ENCODE results near the gene CHCHD6. TPM values are rescaled to one million over a fixed set of nuclear protein-coding genes. Genes with fewer than 3 reads are reported as not detected.

CHCHD6 gene
- total and polyA plus RNA-seq, 2 donors (not counting 3 experiments of a cell fraction or from before 2014, with no cell fraction given): 8.4 to 10.1 TPM

DNA sequence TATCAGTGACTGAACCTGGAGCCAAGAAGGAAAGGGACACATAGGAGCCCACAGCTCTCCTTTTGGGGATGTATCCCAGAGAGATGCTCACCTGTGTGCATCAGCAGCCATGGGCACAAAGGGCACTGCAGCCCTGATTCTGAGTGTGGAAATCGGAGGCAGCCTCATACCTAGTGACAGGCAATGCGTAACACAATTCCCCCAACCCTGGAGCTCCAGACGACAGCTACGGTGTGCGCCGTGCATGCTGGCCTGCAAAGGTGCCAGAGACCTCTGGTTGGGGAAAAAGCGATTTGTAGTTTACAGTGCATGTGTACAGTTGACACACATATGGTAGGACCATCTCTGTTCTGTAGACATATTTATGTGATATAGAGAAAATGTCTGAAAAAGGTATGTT is 219.9 kb downstream of the CHCHD6 start:
- POLR2A ChIA-PET: interaction anchor here (0.9 kb wide), 1 partner anchor 13 kb away, joined by 3 read pairs; no protein-coding TSS in a partner anchor

More for the DNA sequence above, 219.9 kb downstream of the CHCHD6 start:
- Histone ChIP-seq H3K27ac (ENCODE audit: insufficient read depth, low read depth, low read length) (no peak overlapping the region), H3K9ac (replicated peaks; ENCODE audit: extremely low read depth, insufficient read depth, low read length) (no peak overlapping the region), H3K9me3 (replicated peaks; ENCODE audit: control insufficient read depth, insufficient read depth, low read length) (no peaks in the 10 kb centered on the region), H3K9me1 (replicated peaks; ENCODE audit: control insufficient read depth, extremely low read depth, insufficient read depth, low read length) (no peaks in the 10 kb centered on the region), H3K4me3 (replicated peaks in 1 of 3; ENCODE audit: insufficient read depth in 1 of 3, low read depth in 1 of 3, low read length in 3 of 3) (no peak overlapping the region), H4K20me1 (replicated peaks; ENCODE audit: control insufficient read depth, extremely low read depth, insufficient read depth, low read length) (peaks cover 3% of the 10 kb centered on the region), H3K4me2 (ENCODE audit: insufficient read depth, low read length) (no peak overlapping the region), H3K36me3 (ENCODE audit: control insufficient read depth in 2 of 2, extremely low read depth in 1 of 2, insufficient read depth in 2 of 2, low read length in 2 of 2) (no peaks in the 10 kb centered on the region), H3K4me1 (ENCODE audit: control insufficient read depth, extremely low read depth, insufficient read depth, low read length) (peaks cover 51% of the 10 kb centered on the region), H3K27me3 (ENCODE audit: control insufficient read depth in 2 of 2, insufficient read depth in 2 of 2, low read length in 2 of 2) (peaks cover 14 to 28% of the 10 kb centered on the region in 2 experiments), H3K79me2 (ENCODE audit: control insufficient read depth, insufficient read depth, low read length) (no peaks in the 10 kb centered on the region), H2AFZ (ENCODE audit: low read depth, low read length) (no peak overlapping the region)
- DNase-seq (ENCODE audit: low read depth, low spot score): no peak
- BruUV-seq (replicated peaks): no TSS peak
- CTCF ChIA-PET: no interaction called here
- TF ChIP-seq POLR2AphosphoS5 (IDR thresholded peaks at IDR 0.05; ENCODE audit: insufficient read depth, low read depth, low read length) (no peak), GATA2 (IDR thresholded peaks at IDR 0.05; ENCODE audit: insufficient read depth, insufficient read length, low read depth, low read length) (no peak), FOS (IDR thresholded peaks at IDR 0.05; ENCODE audit: borderline replicate concordance, insufficient read depth, low read length) (no peak), JUN (IDR thresholded peaks at IDR 0.05; ENCODE audit: borderline replicate concordance, insufficient read depth, insufficient read length, low read depth) (no peak)
- TF ChIP-seq, protein P1, sequence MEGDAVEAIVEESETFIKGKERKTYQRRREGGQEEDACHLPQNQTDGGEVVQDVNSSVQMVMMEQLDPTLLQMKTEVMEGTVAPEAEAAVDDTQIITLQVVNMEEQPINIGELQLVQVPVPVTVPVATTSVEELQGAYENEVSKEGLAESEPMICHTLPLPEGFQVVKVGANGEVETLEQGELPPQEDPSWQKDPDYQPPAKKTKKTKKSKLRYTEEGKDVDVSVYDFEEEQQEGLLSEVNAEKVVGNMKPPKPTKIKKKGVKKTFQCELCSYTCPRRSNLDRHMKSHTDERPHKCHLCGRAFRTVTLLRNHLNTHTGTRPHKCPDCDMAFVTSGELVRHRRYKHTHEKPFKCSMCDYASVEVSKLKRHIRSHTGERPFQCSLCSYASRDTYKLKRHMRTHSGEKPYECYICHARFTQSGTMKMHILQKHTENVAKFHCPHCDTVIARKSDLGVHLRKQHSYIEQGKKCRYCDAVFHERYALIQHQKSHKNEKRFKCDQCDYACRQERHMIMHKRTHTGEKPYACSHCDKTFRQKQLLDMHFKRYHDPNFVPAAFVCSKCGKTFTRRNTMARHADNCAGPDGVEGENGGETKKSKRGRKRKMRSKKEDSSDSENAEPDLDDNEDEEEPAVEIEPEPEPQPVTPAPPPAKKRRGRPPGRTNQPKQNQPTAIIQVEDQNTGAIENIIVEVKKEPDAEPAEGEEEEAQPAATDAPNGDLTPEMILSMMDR (IDR thresholded peaks at IDR 0.05; ENCODE audit: extremely low read depth in 1 of 2, insufficient read depth in 1 of 2, low read depth in 1 of 2, low read length in 2 of 2): no peak
- TF ChIP-seq, protein P2, sequence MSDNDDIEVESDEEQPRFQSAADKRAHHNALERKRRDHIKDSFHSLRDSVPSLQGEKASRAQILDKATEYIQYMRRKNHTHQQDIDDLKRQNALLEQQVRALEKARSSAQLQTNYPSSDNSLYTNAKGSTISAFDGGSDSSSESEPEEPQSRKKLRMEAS (IDR thresholded peaks at IDR 0.05; ENCODE audit: insufficient read depth, insufficient read length): no peak
- intact Hi-C loops (cut with micrococcal nuclease) (no loop called here), dilution Hi-C loops (cut with MboI; ENCODE audit: extremely low pct_ligation_motif_present, low sequenced_read_pairs) (no loop called here)
- no peak for FAIRE-seq

Data from endothelial cell of umbilical vein (primary cell).